Endothelial cell of umbilical vein (primary cell): ENCODE results near the gene DNAJC12. TPM values are rescaled to one million over a fixed set of nuclear protein-coding genes. Genes with fewer than 3 reads are reported as not detected.

Source experiments
- Bru-seq: library from RNA; stranded (reverse); fragments of 400-500 nt; gene quantifications from one replicate; lab custom pipeline; 2021; lab: Mats Ljungman, UMichigan
- BruChase-seq, 2 experiments: library from RNA; stranded (reverse); fragments of 400-500 nt; gene quantifications; one replicate each; lab custom pipeline; 2021; lab: Mats Ljungman, UMichigan
- BruUV-seq: library from RNA; stranded (reverse); fragments of 400-500 nt; replicated peaks from 2 replicates; lab custom pipeline; 2021; lab: Mats Ljungman, UMichigan
- CTCF ChIA-PET: fragments of 300-600, 350-600 bp; sonication (Branson Sonifier 250); formaldehyde crosslinking; loops from one replicate; lab custom pipeline; 2021; ENCODE audit warnings: antibody characterized with exemption, inconsistent platforms; lab: Charles Lee
- POLR2A ChIA-PET: fragments of 300-600, 350-600 bp; sonication (Branson Sonifier 250); formaldehyde crosslinking; loops from one replicate; lab custom pipeline; 2021; ENCODE audit warnings: antibody characterized with exemption, inconsistent platforms; lab: Charles Lee
- DNase-seq: peaks from one replicate; pipeline ENCODE4 v3.0.0-alpha.2; 2011; ENCODE audit warnings: low read depth, low spot score
- FAIRE-seq: peaks from 2 replicates; lab custom pipeline; 2011; peaks lifted over from hg19 to GRCh38; lab: Jason Lieb, UNC
- H2AFZ ChIP-seq: 2 replicates; pipeline ENCODE4 v1.6.0; 2012; ENCODE audit warnings: low read depth, low read length, control low read depth, inconsistent platforms
- H3K27ac ChIP-seq: 2 replicates; pipeline ENCODE4 v1.5.1; 2011; ENCODE audit warnings: low read depth, mild to moderate bottlenecking, control low read depth, low read length, moderate library complexity; ENCODE audit not compliant: insufficient read depth
- H3K27me3 ChIP-seq, 2 experiments: 2 replicates each; pipeline versions ENCODE4 v1.6.0 to v1.6.1; 2011; ENCODE audit warnings: low read length in 2 of 2, mixed read lengths in 1 of 2; ENCODE audit not compliant: control insufficient read depth in 2 of 2, insufficient read depth in 2 of 2
- H3K36me3 ChIP-seq, 2 experiments: 2 replicates in 1 of 2; 3 replicates in 1 of 2; pipeline ENCODE4 v1.5.1; 2011; ENCODE audit warnings: low read length in 2 of 2, mild to moderate bottlenecking in 1 of 2, moderate library complexity in 1 of 2; ENCODE audit not compliant: control insufficient read depth in 2 of 2, insufficient read depth in 2 of 2; ENCODE audit errors: extremely low read depth in 1 of 2
- H3K4me1 ChIP-seq: 3 replicates; pipeline ENCODE4 v1.5.1; 2011; ENCODE audit warnings: mild to moderate bottlenecking, low read length; ENCODE audit not compliant: control insufficient read depth, insufficient read depth; ENCODE audit errors: extremely low read depth
- H3K4me2 ChIP-seq: 2 replicates; pipeline ENCODE4 v1.6.1; 2011; ENCODE audit warnings: low read length, control low read depth, mixed read lengths; ENCODE audit not compliant: insufficient read depth
- H3K4me3 ChIP-seq, 3 experiments: fragments of 200-600 bp in 1 of 3; sonication (generic), shearing (Covaris generic) in 1 of 3; replicated peaks in 1 of 3; 2 replicates each; pipeline ENCODE4 v1.5.1; 2011 to 2016; ENCODE audit warnings: control low read depth in 3 of 3, low read length in 3 of 3, mild to moderate bottlenecking in 2 of 3, inconsistent platforms in 1 of 3, low read depth in 1 of 3, moderate library complexity in 1 of 3; ENCODE audit not compliant: insufficient read depth in 1 of 3
- H3K79me2 ChIP-seq: 2 replicates; pipeline ENCODE4 v1.6.0; 2012; ENCODE audit warnings: low read length, inconsistent platforms; ENCODE audit not compliant: control insufficient read depth, insufficient read depth
- H3K9ac ChIP-seq: replicated peaks from 2 replicates; pipeline ENCODE3; 2011; ENCODE audit warnings: low read length, control low read depth; ENCODE audit not compliant: insufficient read depth; ENCODE audit errors: extremely low read depth
- H3K9me1 ChIP-seq: replicated peaks from 3 replicates; pipeline ENCODE4 v1.6.0; 2011; ENCODE audit warnings: mild to moderate bottlenecking, low read length; ENCODE audit not compliant: control insufficient read depth, insufficient read depth; ENCODE audit errors: extremely low read depth
- H3K9me3 ChIP-seq: replicated peaks from 2 replicates; pipeline ENCODE4 v1.5.1; 2012; ENCODE audit warnings: low read length, inconsistent platforms; ENCODE audit not compliant: control insufficient read depth, insufficient read depth
- H4K20me1 ChIP-seq: replicated peaks from 2 replicates; pipeline ENCODE3; 2011; ENCODE audit warnings: mild to moderate bottlenecking, low read length; ENCODE audit not compliant: control insufficient read depth, insufficient read depth; ENCODE audit errors: extremely low read depth
- EZH2 ChIP-seq: IDR thresholded peaks from 2 replicates; pipeline ENCODE4 v1.6.1; 2012; ENCODE audit warnings: borderline replicate concordance, low read depth, mild to moderate bottlenecking, moderate library complexity, low read length, inconsistent platforms; ENCODE audit not compliant: severe bottlenecking
- FOS ChIP-seq: IDR thresholded peaks from 2 replicates; pipeline ENCODE4 v1.6.1; 2011; ENCODE audit warnings: mild to moderate bottlenecking, low read length, moderate library complexity, borderline replicate concordance; ENCODE audit not compliant: insufficient read depth
- dilution Hi-C: fragments of 300-500 bp; cut with MboI; formaldehyde crosslinking; loops from one replicate; pipeline ENCODE4 v1.15.0; 2019; ENCODE audit warnings: low sequenced_read_pairs; ENCODE audit not compliant: extremely low pct_ligation_motif_present
- intact Hi-C: fragments of 100-400 bp; cut with micrococcal nuclease; formaldehyde crosslinking; loops from one replicate; pipeline ENCODE4 v1.10.0; 2022
- long read RNA-seq: library from polyadenylated mRNA; stranded (forward); transcript quantifications from one replicate; pipeline ENCODE4 v2.0.0, GENCODE V29; 2021
- polyA minus RNA-seq, 3 experiments: library from RNA; depleted of rRNA, polyadenylated mRNA; stranded (reverse); fragments of >200 nt; gene quantifications; 1 replicate in 1 of 3; 2 replicates in 2 of 3; pipeline ENCODE4 v1.2.3, GENCODE V29; 2011
- polyA plus RNA-seq, 4 experiments: library from polyadenylated mRNA; depleted of rRNA in 3 of 4; stranded (reverse) in 3 of 4; unstranded in 1 of 4; fragments of >200 nt; gene quantifications; 2 replicates each; pipeline versions ENCODE4 v1.2.1 to v1.2.3, GENCODE V29; 2011 to 2012; ENCODE audit warnings: missing spikeins in 1 of 4
- total RNA-seq: library from RNA; stranded (reverse); gene quantifications from 2 replicates; pipeline ENCODE4 v1.2.3, GENCODE V29; 2021
- TF ChIP-seq, protein P1 (sequence below): IDR thresholded peaks from 2 replicates; pipeline ENCODE4 v1.6.1; 2011; ENCODE audit not compliant: insufficient read depth, insufficient read length

The DNAJC12 gene
- total RNA-seq: 1.0 and 2.4 TPM in 2 replicates
- 0.27 and 0.54 TPM in 2 replicates for polyA plus RNA-seq
- 0.70 and 1.1 TPM in 2 replicates for polyA plus RNA-seq (2011; cell fraction: cytosol; rRNA removed)
- polyA plus RNA-seq (2011; cell fraction: nucleus; rRNA removed): 0.37 and 0.46 TPM in 2 replicates
- polyA plus RNA-seq (2012): 11.7 and 13.8 TPM in 2 replicates
- 0.47 TPM in 1 of 2 replicates, not detected in the other for polyA minus RNA-seq
- polyA minus RNA-seq (2011; cell fraction: cytosol; rRNA and poly(A)+ RNA removed): 17.9 TPM
- 0.43 and 0.77 TPM in 2 replicates for polyA minus RNA-seq (2011; cell fraction: nucleus; rRNA and poly(A)+ RNA removed)
- percentile 23 among the genes with signal in this experiment for Bru-seq, nascent RNA
- BruChase-seq, experiment 1, labeled RNA remaining after a 6-hour chase: percentile 21 among the genes with signal in this experiment
- percentile 21 among the genes with signal in this experiment for BruChase-seq, experiment 2, labeled RNA remaining after a 2-hour chase
- long read RNA-seq, partial matches to known transcripts: 1 of 5 reads
- long read RNA-seq, other reads (novel, unspliced or antisense): 0 of 5 reads

GRCh38 chr10:67837541-67838314 lies at the start of gene DNAJC12:
DNAJC12 (minus strand) TSS chr10:67838188; CDS start chr10:67838011, 177 bp downstream.
- peak within 1 kb of the TSS; percentile 20 for H3K4me2 ChIP-seq
- intact Hi-C loops: no loop called here
- no peaks in the 10 kb centered on the region for H4K20me1 ChIP-seq
- POLR2A ChIA-PET: no interaction called here
- no peaks in the 10 kb centered on the region for H3K36me3 ChIP-seq
- no peak within 1 kb of the TSS for H3K9ac ChIP-seq
- BruUV-seq: TSS peak; percentile 73
- H3K4me1 ChIP-seq: no peaks in the 10 kb centered on the region
- TF ChIP-seq, protein P1, sequence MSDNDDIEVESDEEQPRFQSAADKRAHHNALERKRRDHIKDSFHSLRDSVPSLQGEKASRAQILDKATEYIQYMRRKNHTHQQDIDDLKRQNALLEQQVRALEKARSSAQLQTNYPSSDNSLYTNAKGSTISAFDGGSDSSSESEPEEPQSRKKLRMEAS: no peak
- no peak for TF ChIP-seq FOS
- no peak for TF ChIP-seq EZH2
- no peaks in the 10 kb centered on the region for H3K9me3 ChIP-seq
- DNase-seq (peak; percentile 46), FAIRE-seq (peak; percentile 64)
- H3K79me2 ChIP-seq: no peaks in the 10 kb centered on the region
- CTCF ChIA-PET: interaction anchor here (0.6 to 2.5 kb wide), 4 partner anchors 12 to 103 kb away, joined by 3 to 10 read pairs (median 8); no protein-coding TSS in a partner anchor
- H3K9me1 ChIP-seq: no peaks in the 10 kb centered on the region
- H3K4me3 ChIP-seq: no peak within 1 kb of the TSS
- H3K27ac ChIP-seq: no peak within 1 kb of the TSS
- peak within 1 kb of the TSS; percentile 66 for H2AFZ ChIP-seq
- dilution Hi-C loops: no loop called here
- H3K27me3 ChIP-seq: no peaks in the 10 kb centered on the region
